ENCODE results near the gene SIX4. TPM values are rescaled to one million over a fixed set of nuclear protein-coding genes. Genes with fewer than 3 reads are reported as not detected.

SIX4 gene
- total RNA-seq, 1 donor from 2014 or later = 2.5 TPM

Other genes starting within 250 kb of the SIX4 start
- gene C14orf39, start 238.3 kb downstream of the SIX4 start, total RNA-seq = not detected
- not detected for gene SIX6, start 215.2 kb downstream of the SIX4 start, total RNA-seq
- not detected for gene SIX1, start 74.9 kb downstream of the SIX4 start, total RNA-seq
- 26.1 TPM for gene MNAT1, start 10.4 kb upstream of the SIX4 start, total RNA-seq